Activated T-cell treated with anti-CD3 and anti-CD28 coated beads for 24 hours (primary cell): ENCODE results near the gene SIRT7.

Experiments
- DNase-seq: peaks from one replicate; pipeline ENCODE4 v3.0.0-alpha.2; 2020; ENCODE audit warnings: low read depth

SIRT7 gene

GRCh38 chr17:81885869-81886548, 32.0 kb downstream of the SIRT7 start:
- DNase-seq: no peak

DNA sequence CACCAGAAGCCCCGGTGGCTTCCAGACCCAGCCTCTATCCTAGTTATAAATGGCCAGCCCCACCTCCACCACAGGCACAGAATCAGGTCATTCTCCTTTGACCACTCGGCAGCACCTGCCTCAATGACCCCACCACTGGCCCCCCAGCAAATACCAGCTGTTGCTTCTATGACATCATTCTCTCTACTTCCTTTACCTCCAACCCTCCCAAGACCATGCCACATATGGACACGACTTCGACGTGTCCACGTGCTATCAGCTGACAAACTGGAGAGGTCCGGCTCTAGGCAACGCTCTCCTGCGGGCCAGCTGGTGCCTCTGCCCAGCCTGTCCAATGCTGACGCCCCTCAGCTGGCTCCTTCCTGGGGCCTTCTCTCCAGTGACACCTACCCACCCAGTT, 32.5 kb downstream of the SIRT7 start:
- DNase-seq: no peak

DNA sequence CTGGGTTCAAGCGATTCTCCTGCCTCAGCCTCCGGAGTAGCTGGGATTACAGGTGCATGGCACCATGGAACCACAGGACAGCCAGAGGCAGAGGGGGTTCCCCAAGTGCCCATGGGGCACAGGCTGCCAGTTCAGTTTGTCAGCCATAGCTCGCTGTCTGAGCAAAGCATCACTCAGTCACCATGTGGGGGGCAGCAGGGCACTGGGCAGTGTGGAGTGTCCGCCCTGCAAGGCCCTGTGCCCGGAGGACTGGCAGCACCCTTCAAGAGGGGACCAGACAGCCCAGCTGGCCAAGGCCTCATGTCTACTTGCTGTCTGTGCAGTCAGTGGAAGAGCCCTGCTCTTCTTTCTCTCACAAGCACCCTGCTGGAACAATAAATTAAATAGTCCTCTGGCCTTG, 33.0 kb downstream of the SIRT7 start:
- no peak for DNase-seq

DNA sequence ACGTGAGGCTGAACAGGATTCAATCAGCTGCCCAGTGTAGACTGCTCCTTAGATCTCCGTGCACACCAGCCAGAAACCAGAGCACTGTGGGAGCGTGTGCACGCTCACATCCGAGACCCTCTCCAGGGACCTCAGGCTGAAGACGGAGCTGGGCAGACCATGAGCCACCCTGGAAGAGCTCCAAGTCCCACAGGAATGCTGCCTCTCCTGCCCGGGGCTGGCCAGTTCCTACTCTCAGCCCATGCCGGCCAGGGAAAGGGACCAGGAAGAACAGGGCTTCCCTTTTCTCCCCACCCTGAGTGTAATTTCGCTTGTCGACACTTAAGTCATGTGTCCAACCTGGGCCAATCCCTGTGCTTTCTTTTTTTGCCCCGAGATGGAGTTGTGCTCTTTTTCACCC, 33.5 kb downstream of the SIRT7 start:
- DNase-seq: no peak

- DNase-seq: no peak
Measured at GRCh38 chr17:81879121-81879520, 38.9 kb downstream of the SIRT7 start.

GRCh38 chr17:81878294-81878693, 39.7 kb downstream of the SIRT7 start:
- DNase-seq: no peak

DNA sequence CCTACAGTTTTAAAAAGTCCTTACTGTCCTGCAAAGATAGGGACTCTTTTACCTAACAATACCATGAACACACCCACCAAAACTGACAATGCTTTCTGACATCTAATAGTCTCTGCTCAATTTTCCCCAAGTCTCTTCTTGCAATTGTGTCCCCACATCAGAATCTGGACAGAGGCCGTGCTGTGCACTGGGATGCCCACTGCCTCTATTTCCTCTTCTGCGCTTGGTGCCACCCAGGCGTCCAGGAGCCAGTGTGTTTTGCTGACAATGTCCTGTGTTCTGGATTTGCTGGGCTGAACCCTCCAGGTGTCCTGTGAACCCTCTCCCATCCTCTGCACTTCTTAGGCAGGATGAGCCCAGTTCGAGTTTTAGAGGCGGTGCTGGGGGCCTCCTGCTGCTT, 40.4 kb downstream of the SIRT7 start:
- DNase-seq: no peak

DNA sequence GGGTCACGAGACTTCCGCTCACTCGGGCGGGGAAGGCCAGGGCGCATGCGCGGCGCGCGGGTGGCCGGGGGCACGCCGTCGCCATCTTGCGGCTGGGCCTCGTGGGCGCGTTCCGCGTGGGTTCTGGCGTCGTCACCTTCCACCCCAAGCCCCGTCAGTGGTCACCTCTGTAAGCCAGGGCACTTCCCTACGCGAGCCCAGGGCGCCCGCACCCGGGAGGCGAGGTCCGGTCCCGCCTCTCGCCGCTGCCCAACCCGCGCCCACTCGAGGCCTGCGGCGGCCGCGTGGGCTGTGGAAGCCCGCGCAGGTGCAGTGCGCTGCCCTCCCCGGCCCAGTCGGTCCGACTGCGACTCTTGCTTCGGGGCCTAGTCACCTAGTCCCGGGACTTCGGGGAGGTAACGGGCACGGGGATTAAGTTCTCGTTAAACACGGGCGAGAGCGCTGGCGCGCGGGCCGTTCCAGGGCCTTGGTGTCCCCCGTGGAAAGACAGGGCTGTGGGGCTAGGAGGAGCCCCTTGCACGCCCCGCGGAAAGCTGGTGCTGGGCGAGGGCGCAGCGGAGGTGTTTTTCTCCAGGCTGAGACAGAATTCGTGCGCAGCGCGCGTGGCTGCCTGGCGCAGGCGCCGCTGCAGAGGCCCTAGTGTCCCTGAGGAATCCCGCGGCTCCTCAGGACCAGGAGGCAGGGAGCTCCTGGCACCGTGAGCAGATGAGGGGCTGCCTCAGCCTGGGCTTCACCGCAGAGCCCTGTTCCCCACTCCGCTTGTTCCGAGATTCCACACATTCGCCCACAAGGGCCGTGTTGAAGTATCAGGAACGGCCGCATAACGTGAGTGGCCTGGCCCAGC, 46.4 kb downstream of the SIRT7 start:
- DNase-seq: peak; percentile 92

GRCh38 chr17:81870981-81871386, 47.0 kb downstream of the SIRT7 start, which contains the start of gene ARHGDIA:
TSS of gene ARHGDIA (minus strand) at chr17:81871337. CDS start at chr17:81869930, 1,407 bp downstream.
- no peak for DNase-seq

DNA sequence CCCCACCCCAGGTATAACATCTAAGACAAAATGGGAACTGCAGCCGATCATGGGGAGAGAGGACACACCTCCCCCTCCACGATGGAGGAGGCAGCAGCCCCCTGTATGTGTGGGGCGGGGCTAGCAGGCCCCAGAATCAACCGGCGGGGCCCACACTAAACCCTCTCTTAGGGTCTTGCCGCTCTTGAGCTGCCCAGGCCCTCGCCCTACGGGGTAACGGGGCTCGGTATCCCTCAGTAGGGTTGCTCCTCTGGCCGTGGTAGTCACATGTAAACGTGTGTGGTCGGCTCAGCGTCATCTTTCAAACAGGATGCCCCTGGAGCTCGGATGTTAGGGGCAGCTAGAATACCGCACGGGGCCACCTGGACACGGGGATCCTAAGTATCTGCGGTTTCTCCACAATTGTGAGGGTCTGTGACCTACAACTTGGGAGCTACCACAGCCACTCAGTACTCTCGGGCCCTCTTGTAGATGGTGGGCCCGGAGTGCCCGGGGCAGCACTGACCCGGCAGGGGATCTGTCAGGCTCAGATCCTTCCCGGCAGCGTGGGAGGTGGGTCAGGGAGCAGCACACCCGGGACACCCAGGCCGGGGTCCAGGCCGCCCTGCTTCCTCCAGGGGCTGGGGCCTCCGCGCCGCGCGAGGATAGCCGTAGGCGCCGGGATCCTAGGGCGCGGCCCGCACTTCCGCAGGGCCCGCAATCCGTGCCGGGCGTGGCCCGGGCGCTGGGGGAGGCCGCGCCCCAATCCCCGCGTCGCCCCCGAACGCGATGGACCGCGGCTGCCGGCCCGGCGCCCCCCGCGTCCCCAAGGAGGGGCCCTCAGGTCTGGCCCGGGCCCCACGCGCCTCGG, 47.6 kb downstream of the SIRT7 start:
- no peak for DNase-seq

DNA sequence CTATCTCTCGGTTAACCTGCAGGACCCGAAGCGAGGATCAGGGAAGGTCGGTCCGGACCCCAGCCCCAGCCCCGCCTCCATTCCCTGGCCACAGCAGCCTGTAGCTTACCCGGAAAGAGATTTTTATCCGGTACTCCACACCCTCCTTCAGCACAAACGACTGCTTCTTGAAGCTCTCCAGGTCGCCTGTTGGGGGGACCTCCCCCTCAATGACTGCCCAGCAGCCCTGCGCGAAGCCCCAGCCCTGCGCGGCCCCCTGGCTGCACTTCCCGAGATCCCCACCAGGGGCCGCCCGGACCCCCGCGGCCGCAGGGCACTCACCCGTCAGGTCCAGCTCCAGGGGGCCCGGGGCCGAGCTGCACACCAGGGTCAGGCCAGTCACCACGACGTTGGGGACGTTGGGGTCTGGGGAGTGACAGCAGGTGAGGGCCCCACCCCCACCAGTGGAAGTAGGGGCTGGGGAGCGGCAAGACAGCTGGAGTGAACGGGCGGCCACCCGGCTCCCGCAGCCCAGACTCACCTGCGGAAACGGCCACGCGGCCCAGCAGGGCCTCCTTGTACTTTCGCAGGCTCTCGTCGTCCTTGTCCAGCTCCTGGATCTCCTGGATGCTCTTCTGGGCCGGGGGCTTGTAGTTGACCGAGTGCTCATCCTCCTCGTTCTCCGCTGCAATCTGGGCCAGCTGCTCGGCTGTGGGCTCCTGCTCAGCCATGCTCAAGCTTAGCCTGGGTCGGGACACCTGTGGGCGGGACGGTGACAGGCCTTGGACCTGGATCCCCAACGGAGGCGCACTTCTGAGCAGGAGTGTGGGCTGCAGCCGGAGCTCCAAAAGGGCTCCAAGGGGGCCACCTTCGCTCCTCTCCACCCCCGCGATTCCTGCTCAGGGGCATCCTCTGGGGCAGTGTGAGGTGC, 48.5 kb downstream of the SIRT7 start:
- no peak for DNase-seq

DNA sequence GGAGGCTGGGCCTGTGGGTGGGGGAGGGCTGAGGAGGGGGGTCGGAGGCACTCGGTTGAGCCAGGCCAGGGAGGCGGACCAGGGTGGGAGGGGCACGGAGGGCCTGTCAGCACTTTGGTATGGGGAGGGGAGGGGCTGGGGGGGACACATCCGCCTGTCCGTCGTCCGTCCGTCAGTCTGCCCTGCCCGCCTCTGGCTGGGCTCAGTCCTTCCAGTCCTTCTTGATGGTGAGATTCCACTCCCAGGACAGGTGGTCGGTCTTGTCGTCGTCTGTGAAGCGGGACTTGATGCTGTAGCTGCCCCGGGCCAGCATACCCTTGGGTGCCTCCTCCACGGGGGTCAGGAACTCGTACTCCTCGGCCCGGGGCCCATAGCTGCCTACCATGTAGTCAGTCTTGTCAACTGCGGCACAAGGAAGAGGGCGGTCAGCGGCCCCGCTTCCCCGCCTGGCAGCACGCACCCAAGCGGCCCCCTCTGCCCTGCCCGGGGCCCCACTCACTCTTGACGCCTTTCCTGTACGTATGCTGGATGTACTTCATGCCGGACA, 49.2 kb downstream of the SIRT7 start:
- no peak for DNase-seq

DNA sequence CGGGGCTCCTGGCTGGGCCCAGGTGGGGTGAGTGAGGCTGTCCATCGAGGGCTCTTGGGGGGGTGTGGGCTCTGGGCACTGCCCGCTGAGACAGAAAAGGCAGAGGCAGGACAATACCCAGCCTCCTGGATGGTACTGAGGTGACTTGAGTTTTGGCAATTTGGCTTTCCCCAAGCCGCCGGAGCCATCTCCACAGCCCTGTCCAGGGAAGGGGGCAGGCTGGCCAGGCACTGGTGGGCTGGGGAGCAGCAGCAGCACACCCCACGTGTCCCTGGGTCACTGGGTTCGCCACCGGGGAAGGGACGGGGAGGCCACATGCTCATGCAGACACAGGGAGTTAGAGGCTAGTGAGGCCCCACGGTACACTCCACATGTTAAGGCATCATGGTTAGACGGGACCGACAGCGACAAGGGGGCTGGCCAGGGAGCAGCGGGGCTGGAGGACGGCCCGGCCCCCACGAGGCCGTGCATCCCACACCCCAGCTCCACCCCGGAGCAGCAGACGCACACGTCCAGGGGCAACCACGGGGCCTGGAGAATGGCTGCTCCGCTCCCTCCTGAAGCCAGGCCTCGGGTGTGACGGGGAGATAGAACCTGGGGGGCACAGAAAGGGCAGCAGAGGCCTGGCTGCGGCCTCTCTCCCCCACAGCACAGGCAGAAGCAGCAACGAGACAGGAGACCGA, 49.8 kb downstream of the SIRT7 start:
- DNase-seq: no peak

DNA sequence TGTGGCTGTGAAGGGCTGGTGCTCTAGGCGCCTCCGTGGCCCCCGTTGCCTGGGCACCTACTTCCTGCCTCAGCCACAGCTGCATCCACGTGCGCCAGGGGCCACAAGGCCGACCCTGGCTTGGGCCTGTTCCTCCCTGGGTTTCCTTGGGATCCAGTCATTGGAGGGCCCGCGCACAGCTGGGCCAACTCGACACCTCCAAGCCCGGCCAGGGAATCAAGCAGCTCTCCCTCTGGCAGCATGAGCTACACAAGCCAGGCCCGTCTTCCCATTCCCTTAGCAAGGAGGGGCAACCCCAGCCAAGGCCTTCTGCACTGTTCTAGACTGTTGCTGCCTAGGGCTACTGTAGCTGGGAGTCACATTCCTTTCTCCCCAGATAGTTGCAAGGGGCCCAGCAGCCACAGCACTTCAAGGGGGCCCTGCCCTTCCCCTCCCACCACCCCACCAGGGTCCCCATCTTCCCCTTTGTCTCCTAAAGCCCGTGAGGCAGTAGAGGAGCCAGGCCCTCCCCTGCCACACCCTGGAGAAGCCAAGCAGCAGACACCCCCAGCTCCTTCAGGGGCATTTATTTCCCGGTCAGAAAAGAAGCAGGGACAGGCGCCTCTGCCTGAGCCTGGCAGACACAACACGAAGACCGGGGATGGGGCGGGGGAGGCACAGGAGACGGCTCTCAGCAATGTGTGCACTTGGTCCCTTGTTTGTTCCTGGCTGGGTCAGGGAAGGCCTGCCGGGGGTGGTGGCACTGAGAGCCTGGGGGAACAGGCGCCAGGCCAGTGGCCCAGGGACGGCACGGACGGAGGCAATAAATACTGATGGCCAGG, 50.6 kb downstream of the SIRT7 start:
- DNase-seq: no peak

- DNase-seq: no peak
Measured at GRCh38 chr17:81866440-81867169, 51.4 kb downstream of the SIRT7 start.

GRCh38 chr17:81865733-81866439, 52.1 kb downstream of the SIRT7 start:
- DNase-seq: no peak

DNA sequence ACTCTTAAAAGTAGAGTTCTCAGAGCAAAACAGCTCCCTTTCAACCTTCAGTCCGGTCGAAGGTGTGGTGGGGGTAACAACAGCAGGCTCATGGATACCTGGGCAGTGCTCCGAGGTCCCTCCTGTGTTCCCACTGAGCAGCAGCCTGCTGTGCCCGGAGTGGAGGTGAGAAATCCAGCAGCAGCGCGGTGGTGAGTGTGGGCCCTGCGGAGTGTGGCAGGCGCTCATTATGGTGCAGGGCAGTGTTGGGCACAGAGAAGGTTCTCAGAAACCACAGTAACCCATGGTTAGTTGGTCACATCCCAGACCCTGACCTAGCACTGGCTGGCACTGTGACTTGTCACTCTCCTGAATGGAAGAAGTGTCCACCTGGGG, 52.6 kb downstream of the SIRT7 start:
- DNase-seq: no peak
